ENCODE results near the gene POLR3F. TPM values are rescaled to one million over a fixed set of nuclear protein-coding genes. Genes with fewer than 3 reads are reported as not detected.
"Not testable (repeated sequence)": the region's sequence is repeated elsewhere in the genome, so short reads cannot be mapped to it uniquely, and the experiment has no call there.

POLR3F gene
- total and polyA plus RNA-seq, 4 donors = 2.5 to 9.8 (median 3.2) TPM

DNA sequence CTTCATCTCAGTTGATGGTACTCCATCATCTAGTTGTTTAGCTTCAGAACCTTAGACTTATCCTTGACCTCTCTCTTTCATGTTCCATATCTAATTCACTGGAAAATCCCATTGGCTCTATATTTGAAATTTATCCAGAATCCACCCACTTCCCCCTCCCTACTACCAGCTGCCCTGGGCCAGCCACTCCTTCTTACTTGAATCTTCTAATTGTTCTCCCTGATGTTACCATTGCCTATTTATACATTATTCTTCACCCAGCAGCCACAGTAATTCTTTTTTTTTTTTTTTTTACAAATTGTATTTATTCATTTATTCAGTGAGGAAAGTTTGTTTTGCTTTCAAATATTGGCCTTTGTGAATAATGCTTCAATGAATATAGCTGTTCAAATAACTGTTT is 48.8 kb downstream of the POLR3F start (continued):
- no peak for TF ChIP-seq JUND (IDR thresholded peaks at IDR 0.05)
- TF ChIP-seq GABPA (IDR thresholded peaks at IDR 0.05 in 1 of 2, conservative IDR thresholded peaks at IDR 0.05 in 1 of 2) = no peak

GRCh38 chr20:18522066-18522465 is 54.9 kb downstream of the POLR3F start:
- H3K4me1 ChIP-seq (ENCODE audit: control insufficient read depth in 4 of 4, insufficient read depth in 4 of 4, low read length in 3 of 4); H3K9ac ChIP-seq (ENCODE audit: low read depth in 1 of 2, low read length in 2 of 2); H3K27ac ChIP-seq (ENCODE audit: low read depth in 1 of 2, low read length in 2 of 2); H3K4me3 ChIP-seq (ENCODE audit: low read depth in 1 of 3, low read length in 3 of 3); H3K9me3 ChIP-seq (ENCODE audit: control insufficient read depth in 4 of 4, low read length in 3 of 4); H3K27me3 ChIP-seq (ENCODE audit: control insufficient read depth in 4 of 4, insufficient read depth in 4 of 4, low read length in 3 of 4); DNase-seq (ENCODE audit: low spot score): not testable (repeated sequence)
- H3K36me3 ChIP-seq (ENCODE audit: control insufficient read depth in 4 of 4, insufficient read depth in 3 of 4, low read depth in 1 of 4, low read length in 3 of 4) = peaks cover 14 to 42% (median 28%) of the 10 kb centered on the region in 4 donors
- 96% methylated on average over 9 of the region's 9 CpGs for WGBS

DNA sequence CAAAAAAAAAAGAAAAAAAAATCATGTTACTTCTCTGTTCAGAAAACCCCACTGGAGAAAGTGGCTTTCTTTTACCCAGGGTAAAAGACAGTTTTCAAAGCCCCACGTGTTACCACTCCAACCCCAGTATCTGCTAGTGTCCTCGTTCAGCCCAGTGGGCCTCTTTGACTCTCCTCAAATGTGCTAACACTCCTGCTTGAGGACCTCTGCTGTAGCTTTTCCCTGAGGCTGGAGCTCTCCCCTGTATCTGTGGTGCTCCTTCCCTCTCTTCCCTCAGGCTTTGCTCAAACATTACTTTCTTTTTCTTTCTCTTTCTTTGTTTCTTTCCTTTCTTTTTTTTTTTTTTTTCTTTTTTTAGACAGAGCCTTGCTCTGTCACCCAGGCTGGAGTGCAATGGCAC is 55.9 kb downstream of the POLR3F start:
- TF ChIP-seq HNF4G (IDR thresholded peaks at IDR 0.05) = no peak
- TF ChIP-seq YY1 (IDR thresholded peaks at IDR 0.05) = no peak
- no peak for TF ChIP-seq TAF1 (conservative IDR thresholded peaks at IDR 0.05)
- TF ChIP-seq FOXA1 (IDR thresholded peaks at IDR 0.05) = no peak

DNA sequence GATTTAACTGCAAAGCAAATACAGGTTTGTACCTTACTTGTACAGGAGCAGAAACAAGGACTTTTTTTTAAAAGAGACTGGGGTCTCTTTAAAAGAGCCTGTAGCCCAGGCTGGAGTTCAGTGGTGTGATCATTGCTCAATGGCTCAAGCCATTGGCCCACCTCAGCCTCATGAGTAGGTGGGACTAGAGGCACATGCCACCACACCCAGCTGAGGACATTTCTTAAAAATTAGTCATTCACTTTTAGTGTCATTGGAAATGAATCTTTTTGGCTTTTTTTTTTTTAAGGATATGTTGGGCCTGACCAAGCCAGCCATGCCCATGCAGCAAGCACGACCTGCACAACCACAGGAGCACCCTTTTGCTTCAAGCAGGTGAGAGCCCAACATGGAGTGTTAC is 57.5 kb downstream of the POLR3F start:
- Histone ChIP-seq H3K4me1 (ENCODE audit: control insufficient read depth in 4 of 4, insufficient read depth in 4 of 4, low read length in 3 of 4) (no peaks in the 10 kb centered on the region), H3K36me3 (ENCODE audit: control insufficient read depth in 4 of 4, insufficient read depth in 3 of 4, low read depth in 1 of 4, low read length in 3 of 4) (peaks cover 20 to 63% (median 48%) of the 10 kb centered on the region in 4 donors), H3K27ac (ENCODE audit: low read depth in 1 of 2, low read length in 2 of 2) (no peak overlapping the region), H3K4me3 (ENCODE audit: low read depth in 1 of 3, low read length in 3 of 3) (no peak overlapping the region), H3K9ac (ENCODE audit: low read depth in 1 of 2, low read length in 2 of 2) (no peak overlapping the region), H3K27me3 (ENCODE audit: control insufficient read depth in 4 of 4, insufficient read depth in 4 of 4, low read length in 3 of 4) (no peaks in the 10 kb centered on the region), H3K9me3 (ENCODE audit: control insufficient read depth in 4 of 4, low read length in 3 of 4) (no peaks in the 10 kb centered on the region)
- TF ChIP-seq FOXA1 (IDR thresholded peaks at IDR 0.05) = no peak
- TF ChIP-seq, protein P1, sequence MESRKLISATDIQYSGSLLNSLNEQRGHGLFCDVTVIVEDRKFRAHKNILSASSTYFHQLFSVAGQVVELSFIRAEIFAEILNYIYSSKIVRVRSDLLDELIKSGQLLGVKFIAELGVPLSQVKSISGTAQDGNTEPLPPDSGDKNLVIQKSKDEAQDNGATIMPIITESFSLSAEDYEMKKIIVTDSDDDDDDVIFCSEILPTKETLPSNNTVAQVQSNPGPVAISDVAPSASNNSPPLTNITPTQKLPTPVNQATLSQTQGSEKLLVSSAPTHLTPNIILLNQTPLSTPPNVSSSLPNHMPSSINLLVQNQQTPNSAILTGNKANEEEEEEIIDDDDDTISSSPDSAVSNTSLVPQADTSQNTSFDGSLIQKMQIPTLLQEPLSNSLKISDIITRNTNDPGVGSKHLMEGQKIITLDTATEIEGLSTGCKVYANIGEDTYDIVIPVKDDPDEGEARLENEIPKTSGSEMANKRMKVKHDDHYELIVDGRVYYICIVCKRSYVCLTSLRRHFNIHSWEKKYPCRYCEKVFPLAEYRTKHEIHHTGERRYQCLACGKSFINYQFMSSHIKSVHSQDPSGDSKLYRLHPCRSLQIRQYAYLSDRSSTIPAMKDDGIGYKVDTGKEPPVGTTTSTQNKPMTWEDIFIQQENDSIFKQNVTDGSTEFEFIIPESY (IDR thresholded peaks at IDR 0.05) = no peak
- TF ChIP-seq TAF1 (conservative IDR thresholded peaks at IDR 0.05) = no peak
- no peak for TF ChIP-seq HNF4G (IDR thresholded peaks at IDR 0.05)
- TF ChIP-seq ATF3 (IDR thresholded peaks at IDR 0.05) = no peak
- no peak for TF ChIP-seq GABPA (IDR thresholded peaks at IDR 0.05 in 1 of 2, conservative IDR thresholded peaks at IDR 0.05 in 1 of 2)
- no peak for TF ChIP-seq FOXA2 (IDR thresholded peaks at IDR 0.05)
- TF ChIP-seq CTCF (IDR thresholded peaks at IDR 0.05; ENCODE audit: low read depth, low read length, missing input control) = no peak
- no peak for DNase-seq (ENCODE audit: low spot score)
- 100% methylated on average over 1 of the region's 1 CpG for WGBS

More for the DNA sequence above, 55.9 kb downstream of the POLR3F start:
- Histone ChIP-seq H3K4me3 (ENCODE audit: low read depth in 1 of 3, low read length in 3 of 3) (no peak overlapping the region), H3K36me3 (ENCODE audit: control insufficient read depth in 4 of 4, insufficient read depth in 3 of 4, low read depth in 1 of 4, low read length in 3 of 4) (peaks cover 18 to 47% (median 34%) of the 10 kb centered on the region in 4 donors), H3K4me1 (ENCODE audit: control insufficient read depth in 4 of 4, insufficient read depth in 4 of 4, low read length in 3 of 4) (no peaks in the 10 kb centered on the region), H3K9ac (ENCODE audit: low read depth in 1 of 2, low read length in 2 of 2) (no peak overlapping the region), H3K27me3 (ENCODE audit: control insufficient read depth in 4 of 4, insufficient read depth in 4 of 4, low read length in 3 of 4) (no peaks in the 10 kb centered on the region), H3K27ac (ENCODE audit: low read depth in 1 of 2, low read length in 2 of 2) (no peak overlapping the region), H3K9me3 (ENCODE audit: control insufficient read depth in 4 of 4, low read length in 3 of 4) (no peaks in the 10 kb centered on the region)
- 97% methylated on average over 2 of the region's 2 CpGs for WGBS
- no peak for DNase-seq (ENCODE audit: low spot score)

GRCh38 chr20:18526761-18527160 is 59.6 kb downstream of the POLR3F start:
- H3K27ac ChIP-seq (ENCODE audit: low read depth in 1 of 2, low read length in 2 of 2); H3K4me1 ChIP-seq (ENCODE audit: control insufficient read depth in 4 of 4, insufficient read depth in 4 of 4, low read length in 3 of 4); DNase-seq (ENCODE audit: low spot score); H3K27me3 ChIP-seq (ENCODE audit: control insufficient read depth in 4 of 4, insufficient read depth in 4 of 4, low read length in 3 of 4); H3K4me3 ChIP-seq (ENCODE audit: low read depth in 1 of 3, low read length in 3 of 3); H3K9me3 ChIP-seq (ENCODE audit: control insufficient read depth in 4 of 4, low read length in 3 of 4); H3K9ac ChIP-seq (ENCODE audit: low read depth in 1 of 2, low read length in 2 of 2): not testable (repeated sequence)
- peaks cover 17 to 74% (median 62%) of the 10 kb centered on the region in 4 donors for H3K36me3 ChIP-seq (ENCODE audit: control insufficient read depth in 4 of 4, insufficient read depth in 3 of 4, low read depth in 1 of 4, low read length in 3 of 4)
- 76% methylated on average over 14 of the region's 14 CpGs for WGBS

Data from liver (tissue), 9 donors.